NCI-H2107 (cell line): ENCODE results near the gene NPS.

Experiments used
- DNase-seq: peaks from one replicate; lab custom pipeline; 2025; lab: John Stamatoyannopoulos, UW

Gene NPS

DNA sequence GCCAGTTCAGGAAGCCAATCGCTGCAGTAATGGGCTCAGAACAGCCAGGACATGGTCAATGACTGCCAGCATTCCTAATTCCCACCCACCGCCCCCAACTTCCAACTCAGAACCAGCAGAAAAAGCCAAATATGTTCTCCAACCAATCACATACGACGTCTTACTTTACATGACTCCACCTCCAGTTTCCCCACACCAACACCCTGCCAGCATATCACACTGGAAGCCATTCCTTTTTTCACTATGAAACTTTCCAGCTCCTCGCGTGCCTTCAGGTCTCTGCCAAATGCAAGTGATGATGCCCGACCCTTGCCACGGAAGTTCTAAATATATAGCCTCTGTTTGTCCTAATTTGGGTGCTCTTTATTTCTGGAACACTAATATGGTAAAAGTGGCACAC is 12.5 kb downstream of the NPS start:
- DNase-seq: no peak

- DNase-seq: no peak
Observed at GRCh38 chr10:127563718-127564553, 14.8 kb downstream of the NPS start.

DNA sequence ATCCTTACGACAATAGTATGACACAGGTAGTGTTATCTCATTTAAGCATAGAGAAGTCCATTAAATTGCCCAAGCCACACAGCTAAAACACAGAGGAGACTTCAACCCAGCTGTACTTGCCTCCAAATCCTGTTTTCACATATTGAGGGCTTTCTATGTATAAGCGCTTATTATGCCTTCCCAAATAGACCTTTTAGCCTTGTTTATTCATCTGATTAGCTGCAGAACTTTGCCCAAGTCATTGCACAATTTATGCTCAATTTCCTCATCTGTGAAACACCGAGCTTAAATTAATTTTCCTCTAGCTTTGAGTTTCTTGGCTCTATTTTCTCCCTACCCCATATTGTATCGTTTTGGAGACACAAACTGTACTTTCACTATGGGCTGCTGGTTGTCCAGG is 15.5 kb downstream of the NPS start:
- no peak for DNase-seq

GRCh38 chr10:127565583-127565982 is 16.5 kb downstream of the NPS start:
- DNase-seq: no peak

GRCh38 chr10:127569210-127569609 is 20.1 kb downstream of the NPS start:
- no peak for DNase-seq

DNA sequence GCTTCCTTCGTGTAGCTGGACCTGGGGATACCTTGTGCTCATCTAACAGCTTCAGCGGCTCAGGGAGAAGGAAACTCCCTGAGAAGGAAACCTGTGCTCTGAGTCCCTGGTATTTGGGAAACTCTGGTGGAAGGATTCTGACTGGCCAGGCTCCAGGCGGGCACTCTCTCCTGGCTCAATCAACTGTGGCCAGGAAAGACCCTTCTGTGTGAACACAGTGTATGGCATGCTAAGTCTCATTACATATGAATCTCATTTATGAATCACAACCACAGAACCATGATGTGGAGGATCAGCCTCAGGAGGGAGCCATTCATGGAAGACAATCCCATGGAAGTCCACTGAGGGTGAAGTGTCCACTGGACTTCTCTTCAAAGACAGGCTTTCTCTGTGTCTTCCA is 20.9 kb downstream of the NPS start:
- no peak for DNase-seq

GRCh38 chr10:127571386-127571785 is 22.3 kb downstream of the NPS start:
- DNase-seq: no peak

- DNase-seq: no peak
Observed at GRCh38 chr10:127576051-127576450, 26.9 kb downstream of the NPS start.

DNA sequence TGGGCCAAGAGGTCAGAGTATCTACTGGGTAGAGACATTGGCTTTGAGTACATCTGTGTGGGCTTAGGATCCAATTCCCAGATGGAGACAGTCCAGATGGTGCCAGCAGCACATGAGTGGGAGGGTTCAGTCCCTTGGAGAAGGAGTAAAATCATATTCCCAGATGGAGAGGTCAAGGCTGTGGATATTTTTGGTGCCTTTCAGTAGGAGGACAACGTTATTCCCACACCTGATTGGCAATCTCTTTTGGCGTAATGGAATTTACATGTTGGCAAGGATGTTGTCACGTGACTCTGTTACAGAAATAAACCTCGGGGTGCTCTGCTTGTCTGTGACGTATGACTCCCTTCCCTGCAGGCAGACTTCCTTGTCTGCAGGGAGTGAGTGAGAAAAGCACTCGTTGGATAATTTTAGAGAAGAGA is 27.6 kb downstream of the NPS start:
- DNase-seq: no peak

DNA sequence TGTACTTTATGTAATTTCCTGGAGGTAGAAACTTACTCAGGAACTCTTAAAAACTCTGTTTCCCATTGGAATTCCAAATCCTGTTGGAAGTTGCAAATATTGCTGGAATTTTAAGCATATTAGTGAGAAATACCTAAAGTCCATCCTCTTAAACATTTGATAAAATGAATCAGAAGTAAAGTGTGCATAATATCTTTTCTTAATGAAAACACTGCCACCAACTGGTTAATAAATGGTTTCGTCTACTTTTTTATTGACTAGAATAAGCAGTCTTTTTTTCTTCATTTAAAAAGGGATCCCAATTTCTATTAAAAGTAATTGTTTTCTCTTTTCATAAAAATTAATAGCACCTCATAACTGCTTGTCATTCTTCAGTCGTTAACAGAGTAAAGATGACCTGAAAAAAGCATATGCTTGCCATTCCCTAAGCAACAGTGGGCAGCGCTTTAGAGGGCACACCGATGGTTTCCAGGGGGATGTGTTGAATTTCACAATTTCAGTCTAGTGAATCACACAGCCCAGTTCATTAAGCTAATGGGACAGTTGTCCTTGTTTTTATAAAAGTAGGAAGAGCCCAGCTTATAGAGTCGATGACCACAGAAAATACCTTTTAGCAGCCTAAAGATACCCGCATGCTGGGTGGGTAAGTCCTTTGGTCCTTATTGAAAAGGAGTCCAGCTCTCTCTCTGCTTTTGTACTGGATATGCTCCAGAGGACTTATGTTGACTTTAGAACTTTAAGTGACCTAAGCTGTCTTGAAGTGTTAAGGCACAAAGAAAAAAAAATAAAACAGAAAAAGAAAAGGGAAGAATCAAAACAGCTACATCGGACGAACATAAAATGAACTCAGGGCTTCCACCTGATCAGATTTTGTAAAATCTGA is 28.5 kb downstream of the NPS start:
- DNase-seq: no peak

GRCh38 chr10:127578259-127578960 is 29.3 kb downstream of the NPS start:
- DNase-seq: no peak

DNA sequence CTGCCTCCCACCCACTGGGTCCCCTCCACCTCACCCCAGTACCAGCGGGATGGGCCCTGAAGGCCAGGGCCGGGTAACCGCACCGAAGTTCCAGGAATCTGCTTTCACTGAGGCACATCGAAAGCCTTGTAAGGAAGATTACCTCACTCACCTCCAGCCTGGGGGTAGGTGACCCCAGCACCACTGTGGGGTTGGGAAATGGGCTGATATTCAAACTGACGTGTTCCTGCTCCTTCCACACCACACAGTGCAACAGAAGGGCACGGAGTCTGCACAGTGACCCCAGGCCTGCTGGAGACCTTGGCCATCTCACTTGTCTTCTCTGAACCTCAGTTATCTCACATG is 29.8 kb downstream of the NPS start:
- DNase-seq: no peak

GRCh38 chr10:127579640-127580039 is 30.5 kb downstream of the NPS start:
- DNase-seq: no peak

DNA sequence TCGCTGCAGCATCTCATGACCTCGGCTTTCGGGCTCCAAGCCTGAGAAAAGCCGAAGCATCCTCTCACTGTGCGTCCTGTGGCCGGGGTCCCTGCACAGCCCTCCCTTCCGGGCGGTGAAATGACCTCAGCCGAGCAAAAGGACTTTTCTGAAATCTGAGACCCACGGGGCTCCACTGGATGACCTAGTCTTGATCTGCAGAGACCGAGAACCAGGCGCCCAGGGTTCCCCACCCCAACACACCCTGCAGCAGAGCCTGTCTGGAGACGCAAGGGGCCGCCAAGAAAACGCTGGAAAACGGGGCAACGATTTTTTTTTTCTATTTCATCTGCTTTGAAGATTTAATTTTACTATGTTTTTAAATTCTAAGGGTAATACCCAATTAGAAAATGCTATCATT is 31.7 kb downstream of the NPS start:
- no peak for DNase-seq

DNA sequence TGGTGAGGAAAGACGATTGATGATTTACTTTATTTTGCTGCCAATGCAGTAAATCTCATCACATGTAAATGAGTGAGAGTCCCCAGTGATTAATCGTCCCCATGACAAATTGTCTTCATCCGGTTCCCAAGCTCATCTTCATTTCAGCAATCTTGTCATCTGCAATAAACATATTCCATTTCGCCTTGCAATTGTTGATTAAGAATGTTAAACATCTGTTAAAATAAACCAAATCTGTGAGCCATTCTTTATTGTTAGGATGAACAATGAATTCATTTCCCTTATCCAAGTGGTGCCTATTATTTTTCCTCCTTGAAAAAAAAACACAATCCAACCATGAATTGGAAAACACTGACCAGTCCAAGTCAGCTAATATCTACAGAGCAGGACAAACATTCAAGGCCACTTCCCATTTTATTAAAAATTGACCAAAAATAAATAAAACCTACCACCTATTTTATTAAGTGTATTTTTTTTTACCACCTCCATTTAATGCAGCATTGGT is 36.5 kb downstream of the NPS start:
- no peak for DNase-seq

GRCh38 chr10:127587668-127588365 is 38.7 kb downstream of the NPS start:
- DNase-seq: no peak

DNA sequence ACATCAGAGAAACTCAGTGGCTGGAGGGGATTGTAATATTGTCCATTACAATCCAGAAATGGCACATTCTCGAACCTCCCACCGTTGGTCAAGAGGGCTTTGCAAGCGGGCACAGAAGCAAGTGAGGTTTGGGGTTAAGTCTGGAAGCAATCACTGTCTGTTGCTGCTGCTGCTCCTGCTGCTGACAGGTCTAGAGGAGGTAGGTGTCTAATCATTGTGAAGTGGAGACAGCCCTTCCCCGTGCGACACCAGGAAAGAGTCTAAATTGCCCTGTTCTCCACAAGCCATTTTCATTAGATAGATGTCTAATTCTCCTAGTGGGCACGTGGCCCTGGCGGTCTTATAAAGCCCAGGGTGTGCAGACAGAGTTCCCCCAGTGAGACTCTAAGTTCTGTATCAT is 43.5 kb downstream of the NPS start:
- no peak for DNase-seq

- DNase-seq: no peak
Observed at GRCh38 chr10:127600479-127600878, 51.4 kb downstream of the NPS start.
